HG02610 (cell line): ENCODE measurements around the gene IBTK.
"Not testable (repeated sequence)": the region's sequence is repeated elsewhere in the genome, so short reads cannot be mapped to it uniquely, and the experiment has no call there.

Source experiments
- ATAC-seq: cut with Tn5 transposase; IDR thresholded peaks from one replicate; pipeline ENCODE4 v1.9.1; 2021; ENCODE audit warnings: mild to moderate bottlenecking, moderate library complexity; ENCODE audit not compliant: unreplicated experiment

IBTK gene

GRCh38 chr6:82248273-82248735, 760 bp upstream of the IBTK start:
- ATAC-seq, result peak; percentile 33

- peak; percentile 35 for ATAC-seq
Measured at GRCh38 chr6:82246802-82247504, 591 bp downstream of the IBTK start.

- no peak for ATAC-seq
Measured at GRCh38 chr6:82246370-82246769, 1.2 kb downstream of the IBTK start.

GRCh38 chr6:82245376-82245775, 2.2 kb downstream of the IBTK start:
- no peak for ATAC-seq

GRCh38 chr6:82243884-82244283, 3.7 kb downstream of the IBTK start:
- ATAC-seq, result no peak

GRCh38 chr6:82240186-82240585, 7.4 kb downstream of the IBTK start:
- no peak for ATAC-seq

GRCh38 chr6:82239597-82239996, 7.9 kb downstream of the IBTK start:
- ATAC-seq, result no peak

- no peak for ATAC-seq
Measured at GRCh38 chr6:82237013-82237412, 10.5 kb downstream of the IBTK start.

GRCh38 chr6:82227770-82228169, 19.8 kb downstream of the IBTK start:
- ATAC-seq, result peak; percentile 79

- no peak for ATAC-seq
Measured at GRCh38 chr6:82220167-82220566, 27.4 kb downstream of the IBTK start.

GRCh38 chr6:82217018-82217586, 30.4 kb downstream of the IBTK start:
- peak; percentile 78 for ATAC-seq

GRCh38 chr6:82216549-82216948, 31.0 kb downstream of the IBTK start:
- no peak for ATAC-seq

- no peak for ATAC-seq
Measured at GRCh38 chr6:82211326-82211725, 36.2 kb downstream of the IBTK start.

- no peak for ATAC-seq
Measured at GRCh38 chr6:82208913-82209312, 38.6 kb downstream of the IBTK start.

- no peak for ATAC-seq
Measured at GRCh38 chr6:82205930-82206392, 41.6 kb downstream of the IBTK start.

- ATAC-seq, result no peak
Measured at GRCh38 chr6:82204020-82204419, 43.5 kb downstream of the IBTK start.

- ATAC-seq, result no peak
Measured at GRCh38 chr6:82197784-82198183, 49.8 kb downstream of the IBTK start.

- not testable (repeated sequence) for ATAC-seq
Measured at GRCh38 chr6:82197245-82197644, 50.3 kb downstream of the IBTK start.

GRCh38 chr6:82196161-82196560, 51.4 kb downstream of the IBTK start:
- ATAC-seq, result no peak

- ATAC-seq, result no peak
Measured at GRCh38 chr6:82195619-82196018, 51.9 kb downstream of the IBTK start.

- ATAC-seq, result no peak
Measured at GRCh38 chr6:82185948-82186535, 61.5 kb downstream of the IBTK start.

- ATAC-seq, result no peak
Measured at GRCh38 chr6:82183642-82184282, 63.8 kb downstream of the IBTK start.
